Pancreas (tissue), 10 donors: ENCODE data around the gene THAP8. TPM values are rescaled to one million over a fixed set of nuclear protein-coding genes. Genes with fewer than 3 reads are reported as not detected.

Experiments
- ATAC-seq, 4 donors: fragments of 200-7000 bp; cut with Tn5 transposase; one replicate each; pipeline versions ENCODE4 v1.8.0 to v1.9.1; 2020; ENCODE audit warnings: mild to moderate bottlenecking in 4 of 4, moderate library complexity in 4 of 4
- DNase-seq, 6 donors: peaks; one replicate each; pipeline ENCODE4 v3.0.0-alpha.2; 2020
- FAIRE-seq: peaks from 2 replicates; lab custom pipeline; 2012; peaks lifted over from hg19 to GRCh38; lab: Jason Lieb, UNC
- H3K27ac ChIP-seq, 4 donors: fragments of 200-600 bp; sonication (generic); 1 replicate in 3 of 4; 2 replicates in 1 of 4; pipeline versions ENCODE4 v1.5.0 to v1.8.0; 2020
- H3K27me3 ChIP-seq, 4 donors: fragments of 200-600 bp; one replicate each; pipeline ENCODE4 v1.8.0; 2021
- H3K36me3 ChIP-seq, 3 donors: fragments of 200-600 bp; sonication (generic) in 1 of 3; one replicate each; pipeline versions ENCODE4 v1.5.0 to v1.8.0; 2020 to 2021
- H3K4me1 ChIP-seq, 3 donors: fragments of 200-600 bp; one replicate each; pipeline ENCODE4 v1.8.0; 2021
- H3K4me3 ChIP-seq, 4 donors: fragments of 200-600 bp; sonication (generic) in 2 of 4; one replicate each; pipeline versions ENCODE4 v1.5.0 to v1.8.0; 2020 to 2021
- H3K9me3 ChIP-seq, 4 donors: fragments of 200-600 bp; one replicate each; pipeline ENCODE4 v1.8.0; 2021
- CTCF ChIP-seq, 4 donors: fragments of 200-600 bp; sonication (generic) in 3 of 4; IDR thresholded peaks; one replicate each; pipeline versions ENCODE4 v1.5.0 to v1.8.0; 2021; ENCODE audit warnings: antibody characterized with exemption in 4 of 4
- WGBS, 2 donors: extraction: QIAGEN DNeasy Blood & Tissue Kit; methylation state at CpG; one replicate each; pipeline ENCODE4 v1.1.7; 2013; 5-methylcytosine and 5-hydroxymethylcytosine counted together
- intact Hi-C, 3 donors: fragments of 100-400 bp; cut with DNase I; formaldehyde crosslinking; loops; one replicate each; pipeline versions ENCODE4 v1.11.1 to v1.14.2; 2022
- polyA plus RNA-seq, 2 donors: library from polyadenylated mRNA; stranded (reverse); fragments of 200-250 nt; gene quantifications; one replicate each; pipeline ENCODE4 v1.2.3, GENCODE V29; 2013
- total RNA-seq, 6 donors: library from RNA; stranded (reverse); fragmentation: NEBNext Ultra II Directional in 4 of 6; extraction: Animal tissue kit (Norgen Biotek cat#: 25700) in 4 of 6; gene quantifications; one replicate each; pipeline versions ENCODE4 v1.2.1 to v1.2.4, GENCODE V29; 2021 to 2023
- donor health status: healthy with polysubstance abuse.
- donor health status: DM: no; HTN: no; CAD: no; lungs with moderate emphysema.
- donor health status: DM: no; HTN: no; CAD: no.
- donor health status: control.
- donor health status: control.
- donor health status: Bipolar disorder and iron deficiency.
- donor health status: DM: yes; HTN: yes; CAD: no.
- donor health status: DM: no; HTN: no; CAD: no.
- donor health status: DM: no; HTN: no; CAD: no.
- donor health status: DM: yes; HTN: yes; CAD: no.

The THAP8 gene
- total and polyA plus RNA-seq, 8 donors: 0.88 to 3.2 (median 2.3) TPM

GRCh38 chr19:36082916-36083315 lies 28.8 kb upstream of the THAP8 start:
- Histone ChIP-seq H3K27me3 (no peaks in the 10 kb centered on the region), H3K9me3 (no peaks in the 10 kb centered on the region), H3K4me3 (no peak overlapping the region), H3K36me3 (no peaks in the 10 kb centered on the region), H3K4me1 (no peaks in the 10 kb centered on the region), H3K27ac (no peak overlapping the region)
- no peak for TF ChIP-seq CTCF (IDR thresholded peaks at IDR 0.05)
- DNase-seq (no peak), FAIRE-seq (no peak), ATAC-seq (no peak)
- WGBS, 2 donors: 84 to 87% methylated on average over 13 of the region's 13 CpGs
- intact Hi-C loops: no loop called here

GRCh38 chr19:36081894-36082293 lies 27.8 kb upstream of the THAP8 start:
- no peak for FAIRE-seq
- no peak for ATAC-seq

GRCh38 chr19:36081385-36081784 lies 27.3 kb upstream of the THAP8 start:
- Histone ChIP-seq H3K36me3 (no peaks in the 10 kb centered on the region), H3K27ac (no peak overlapping the region), H3K27me3 (no peaks in the 10 kb centered on the region), H3K9me3 (no peaks in the 10 kb centered on the region), H3K4me1 (no peaks in the 10 kb centered on the region), H3K4me3 (no peak overlapping the region)
- DNase-seq (no peak), FAIRE-seq (no peak), ATAC-seq (no peak)
- no peak for TF ChIP-seq CTCF (IDR thresholded peaks at IDR 0.05)
- 92 to 97% methylated on average over 3 of the region's 3 CpGs for WGBS, 2 donors
- intact Hi-C loops: no loop called here

More at GRCh38 chr19:36081894-36082293, 27.8 kb upstream of the THAP8 start:
- H3K27ac ChIP-seq: no peak overlapping the region
- no peaks in the 10 kb centered on the region for H3K4me1 ChIP-seq
- intact Hi-C loops: no loop called here
- no peak for DNase-seq
- H3K27me3 ChIP-seq: no peaks in the 10 kb centered on the region
- no peak overlapping the region for H3K4me3 ChIP-seq
- no peaks in the 10 kb centered on the region for H3K36me3 ChIP-seq
- TF ChIP-seq CTCF (IDR thresholded peaks at IDR 0.05): no peak
- WGBS, 2 donors: 92 to 94% methylated on average over 7 of the region's 7 CpGs
- no peaks in the 10 kb centered on the region for H3K9me3 ChIP-seq

- no peak for FAIRE-seq
- Histone ChIP-seq H3K27me3 (no peaks in the 10 kb centered on the region), H3K4me1 (no peaks in the 10 kb centered on the region), H3K36me3 (no peaks in the 10 kb centered on the region), H3K9me3 (no peaks in the 10 kb centered on the region), H3K27ac (no peak overlapping the region), H3K4me3 (no peak overlapping the region)
- TF ChIP-seq CTCF (IDR thresholded peaks at IDR 0.05): no peak
- ATAC-seq: no peak
- no peak for DNase-seq
- intact Hi-C loops: no loop called here
- 90 to 92% methylated on average over 3 of the region's 3 CpGs for WGBS, 2 donors
Measured at GRCh38 chr19:36079389-36079945, 25.4 kb upstream of the THAP8 start.

- TF ChIP-seq CTCF (IDR thresholded peaks at IDR 0.05): no peak
- WGBS, 2 donors: 84 to 90% methylated on average over 10 of the region's 10 CpGs
- Histone ChIP-seq H3K4me1 (no peaks in the 10 kb centered on the region), H3K27me3 (no peaks in the 10 kb centered on the region), H3K9me3 (no peaks in the 10 kb centered on the region), H3K36me3 (no peaks in the 10 kb centered on the region), H3K4me3 (no peak overlapping the region), H3K27ac (no peak overlapping the region)
- FAIRE-seq (no peak), DNase-seq (no peak), ATAC-seq (no peak)
- intact Hi-C loops: no loop called here
Measured at GRCh38 chr19:36073121-36073876, 19.2 kb upstream of the THAP8 start.
